Erythroblast (primary cell): ENCODE results near the gene FANCE.

ENCODE experiments used
- GATA1 ChIP-seq: IDR thresholded peaks from 2 replicates; pipeline ENCODE4 v1.6.1; 2011; ENCODE audit warnings: low read depth, mild to moderate bottlenecking, control low read depth, low read length, moderate library complexity
- POLR2A ChIP-seq: IDR thresholded peaks from 2 replicates; pipeline ENCODE4 v1.6.1; 2011; ENCODE audit warnings: mild to moderate bottlenecking, low read length

- TF ChIP-seq POLR2A (no peak), GATA1 (no peak)
Observed at GRCh38 chr6:35503534-35503933, 51.4 kb downstream of the FANCE start.
